ENCODE data around the gene DPAGT1.
"Not testable (repeated sequence)": the region's sequence is repeated elsewhere in the genome, so short reads cannot be mapped to it uniquely, and the experiment has no call there.

Gene DPAGT1

GRCh38 chr11:119067371-119068222 lies 34.1 kb downstream of the DPAGT1 start, which contains the start of gene VPS11:
Gene VPS11 (plus strand): TSS chr11:119067818. CDS start chr11:119067824, 6 bp downstream.
- DNase-seq (ENCODE audit: extremely low spot score, insufficient read length, low read depth), result peak; percentile 97
- FAIRE-seq, result peak; percentile 95

DNA sequence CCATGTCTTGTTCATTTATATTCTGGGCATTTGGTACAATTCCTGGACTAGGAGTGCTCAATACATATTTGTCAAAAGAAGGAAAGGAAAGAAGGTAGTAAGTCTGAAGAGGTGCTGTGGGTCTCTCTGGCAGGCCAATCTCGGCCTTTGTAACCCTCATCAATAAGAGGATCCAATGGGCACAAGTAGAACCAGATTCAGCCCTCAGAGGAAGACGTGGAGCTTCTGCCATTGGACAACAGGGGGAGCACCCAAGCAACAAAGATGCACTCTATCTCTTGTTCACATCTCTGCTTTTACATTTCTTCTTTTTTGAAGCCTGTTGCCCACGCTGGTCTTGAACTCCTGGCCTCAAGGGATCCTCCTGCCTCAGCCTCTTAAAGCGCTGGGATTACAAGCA lies 36.3 kb downstream of the DPAGT1 start:
- no peak for DNase-seq (ENCODE audit: extremely low spot score, insufficient read length, low read depth)
- FAIRE-seq, result peak; percentile 73

GRCh38 chr11:119062779-119063178 lies 38.9 kb downstream of the DPAGT1 start:
- FAIRE-seq (no peak), DNase-seq (ENCODE audit: extremely low spot score, insufficient read length, low read depth) (no peak)

- no peak for FAIRE-seq
- DNase-seq (ENCODE audit: extremely low spot score, insufficient read length, low read depth), result no peak
Observed at GRCh38 chr11:119061256-119061655, 40.4 kb downstream of the DPAGT1 start.

DNA sequence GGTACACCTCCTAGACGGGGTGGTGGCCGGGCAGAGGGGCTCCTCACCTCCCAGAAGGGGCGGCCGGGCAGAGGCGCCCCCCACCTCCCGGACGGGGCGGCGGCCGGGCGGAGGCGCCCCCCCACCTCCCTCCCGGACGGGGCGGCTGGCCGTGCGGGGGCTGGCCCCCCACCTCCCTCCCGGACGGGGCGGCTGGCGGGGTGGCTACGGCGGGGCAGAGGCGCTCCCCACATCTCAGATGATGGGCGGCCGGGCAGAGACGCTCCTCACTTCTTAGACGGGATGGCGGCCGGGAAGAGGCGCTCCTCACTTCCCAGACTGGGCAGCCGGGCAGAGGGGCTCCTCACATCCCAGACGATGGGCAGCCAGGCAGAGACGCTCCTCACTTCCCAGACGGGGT lies 42.5 kb downstream of the DPAGT1 start:
- not testable (repeated sequence) for FAIRE-seq; DNase-seq (ENCODE audit: extremely low spot score, insufficient read length, low read depth)

GRCh38 chr11:119057000-119057769 lies 44.5 kb downstream of the DPAGT1 start, which contains the start of gene HYOU1:
Gene HYOU1 (minus strand): TSS chr11:119057205. CDS start chr11:119056160, 1,045 bp downstream.
- FAIRE-seq, result peak; percentile 86
- DNase-seq (ENCODE audit: extremely low spot score, insufficient read length, low read depth), result peak; percentile 97

DNA sequence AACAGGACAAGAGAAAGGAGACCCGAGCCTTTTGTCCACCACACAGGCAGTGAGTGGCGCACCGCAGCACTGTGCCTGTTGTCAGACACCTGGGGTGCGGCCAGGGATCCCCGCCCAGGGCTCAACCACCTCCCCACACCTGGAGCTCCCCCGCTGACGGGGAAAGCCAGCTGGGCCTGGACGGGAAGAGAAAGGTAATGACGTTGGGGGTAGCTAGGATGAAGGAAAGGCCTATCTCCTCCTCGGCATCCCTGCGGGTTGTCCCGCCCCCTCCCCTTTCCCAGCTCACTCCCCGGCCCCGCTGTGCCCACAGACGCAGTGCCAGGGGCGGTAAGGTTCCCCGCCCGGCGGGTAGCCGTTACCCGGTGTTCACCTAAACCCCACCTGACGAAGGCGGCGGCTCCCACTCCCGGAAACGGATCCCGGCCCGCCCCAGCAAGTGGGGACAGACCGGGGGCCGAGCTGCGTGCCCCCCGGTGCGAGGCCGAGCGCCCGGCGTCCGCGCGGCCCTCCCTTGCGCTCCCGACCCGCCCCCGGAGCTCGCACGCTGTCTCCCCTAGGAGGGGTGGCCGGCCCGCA lies 45.1 kb downstream of the DPAGT1 start:
- FAIRE-seq (peak; percentile 54), DNase-seq (ENCODE audit: extremely low spot score, insufficient read length, low read depth) (peak; percentile 23)

- DNase-seq (ENCODE audit: extremely low spot score, insufficient read length, low read depth), result no peak
- no peak for FAIRE-seq
Observed at GRCh38 chr11:119055901-119056300, 45.8 kb downstream of the DPAGT1 start.

DNA sequence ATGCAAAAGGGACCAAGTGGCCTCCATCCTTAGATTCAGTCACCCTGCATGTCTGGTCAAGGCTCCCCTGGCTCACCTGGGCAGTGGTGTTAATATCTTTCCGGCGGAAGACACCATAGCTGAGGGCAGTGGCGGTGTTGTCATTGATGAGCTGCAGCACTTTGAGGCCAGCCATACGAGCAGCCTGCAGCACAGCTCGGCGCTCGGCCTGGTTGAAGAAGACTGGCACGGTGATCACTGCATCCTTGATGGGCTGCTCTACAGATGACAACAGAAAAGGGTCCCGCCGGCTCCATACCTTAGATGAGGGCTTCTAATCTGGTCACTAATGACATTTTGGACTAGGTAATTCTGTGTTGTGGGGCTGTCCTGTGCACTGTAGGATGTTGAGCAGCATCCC lies 47.2 kb downstream of the DPAGT1 start:
- no peak for FAIRE-seq

GRCh38 chr11:119052163-119052814 lies 49.4 kb downstream of the DPAGT1 start:
- FAIRE-seq, result peak; percentile 54
- no peak for DNase-seq (ENCODE audit: extremely low spot score, insufficient read length, low read depth)

More for the DNA sequence above, 47.2 kb downstream of the DPAGT1 start:
- DNase-seq (ENCODE audit: extremely low spot score, insufficient read length, low read depth), result no peak

GRCh38 chr11:119051440-119052162 lies 50.1 kb downstream of the DPAGT1 start:
- FAIRE-seq, result peak; percentile 85
- no peak for DNase-seq (ENCODE audit: extremely low spot score, insufficient read length, low read depth)

GRCh38 chr11:119049081-119049480 lies 52.6 kb downstream of the DPAGT1 start:
- FAIRE-seq, result no peak
- DNase-seq (ENCODE audit: extremely low spot score, insufficient read length, low read depth), result no peak

DNA sequence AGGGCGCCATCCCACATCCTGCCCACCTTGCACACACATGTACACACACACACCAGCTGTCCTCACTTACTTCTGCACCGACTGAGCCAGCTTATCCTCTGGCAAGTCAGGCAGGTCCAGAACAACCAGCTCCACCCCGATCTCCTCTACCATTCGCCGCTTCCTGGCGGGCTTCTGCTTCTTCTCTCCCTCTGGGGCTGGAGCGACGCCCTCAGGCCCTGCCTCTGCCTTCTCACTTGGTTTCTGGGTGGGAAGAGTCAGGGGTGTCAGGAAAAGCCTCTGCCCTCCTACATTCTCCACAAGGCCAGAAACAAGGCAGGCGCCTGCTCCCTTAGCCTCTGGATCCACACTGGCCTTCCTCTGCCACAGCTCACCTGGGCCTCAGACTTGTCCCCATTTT lies 53.0 kb downstream of the DPAGT1 start:
- DNase-seq (ENCODE audit: extremely low spot score, insufficient read length, low read depth) (no peak), FAIRE-seq (no peak)

GRCh38 chr11:119047205-119047604 lies 54.4 kb downstream of the DPAGT1 start:
- FAIRE-seq, result no peak
- no peak for DNase-seq (ENCODE audit: extremely low spot score, insufficient read length, low read depth)

Data from GM18507 (cell line).